Lung (tissue), 12 donors: ENCODE results near the gene KDM3A. TPM values are rescaled to one million over a fixed set of nuclear protein-coding genes. Genes with fewer than 3 reads are reported as not detected.

Experiments
- ATAC-seq: fragments of 200-7000 bp; cut with Tn5 transposase; one replicate; pipeline ENCODE4 v1.9.1; 2020; ENCODE audit warnings: moderate number of reproducible peaks; ENCODE audit not compliant: insufficient read depth, low FRiP score
- DNase-seq, 3 donors: peaks; one replicate each; pipeline ENCODE4 v3.0.0-alpha.2; 2013 to 2017
- H3K27ac ChIP-seq, 2 donors: one replicate each; pipeline ENCODE4 v1.5.1; 2013; ENCODE audit warnings: mild to moderate bottlenecking in 2 of 2, moderate library complexity in 2 of 2, control low read depth in 1 of 2, inconsistent platforms in 1 of 2, low read depth in 1 of 2, low read length in 1 of 2
- H3K27me3 ChIP-seq, 3 donors: one replicate each; pipeline ENCODE4 v1.5.1; 2013; ENCODE audit warnings: low read length in 2 of 3; ENCODE audit not compliant: control insufficient read depth in 3 of 3, insufficient read depth in 3 of 3
- H3K36me3 ChIP-seq, 4 donors: one replicate each; pipeline ENCODE4 v1.5.1; 2013; ENCODE audit warnings: low read length in 4 of 4, mild to moderate bottlenecking in 1 of 4, moderate library complexity in 1 of 4; ENCODE audit not compliant: control insufficient read depth in 4 of 4, insufficient read depth in 4 of 4
- H3K4me1 ChIP-seq, 5 donors: one replicate each; pipeline ENCODE4 v1.5.1; 2013; ENCODE audit warnings: low read length in 5 of 5, mild to moderate bottlenecking in 2 of 5, moderate library complexity in 1 of 5; ENCODE audit not compliant: control insufficient read depth in 5 of 5, insufficient read depth in 5 of 5
- H3K4me3 ChIP-seq: one replicate; pipeline ENCODE4 v1.5.1; 2013; ENCODE audit warnings: mild to moderate bottlenecking, control low read depth, moderate library complexity
- H3K9ac ChIP-seq, 2 donors: one replicate each; pipeline ENCODE4 v1.5.1; 2013; ENCODE audit warnings: low read length in 2 of 2, control low read depth in 1 of 2; ENCODE audit not compliant: insufficient read depth in 1 of 2
- H3K9me3 ChIP-seq, 4 donors: one replicate each; pipeline ENCODE4 v1.5.1; 2013; ENCODE audit warnings: low read length in 3 of 4, mild to moderate bottlenecking in 1 of 4, moderate library complexity in 1 of 4; ENCODE audit not compliant: control insufficient read depth in 4 of 4, insufficient read depth in 3 of 4
- WGBS, 2 donors: extraction: QIAGEN DNeasy Blood & Tissue Kit; methylation state at CpG; one replicate each; pipeline ENCODE4 v1.1.7; 2013; 5-methylcytosine and 5-hydroxymethylcytosine counted together
- polyA plus RNA-seq, 2 donors: library from polyadenylated mRNA; stranded (reverse); fragments of 200-250 nt; gene quantifications; one replicate each; pipeline ENCODE4 v1.2.1, GENCODE V29; 2013
- total RNA-seq, 2 donors: library from RNA; depleted of rRNA in 1 of 2; stranded (reverse); fragments of >200 nt in 1 of 2; gene quantifications; one replicate each; pipeline ENCODE4 v1.2.1, GENCODE V29; 2014 to 2021
- TF ChIP-seq, protein P1 (sequence below): IDR thresholded peaks from 2 replicates; pipeline ENCODE4 v1.5.1; 2012; ENCODE audit warnings: mild to moderate bottlenecking; ENCODE audit errors: control extremely low read depth, extremely low read depth
- donor health status: control.
- donor health status: control.
- donor health status: Bipolar disorder and iron deficiency.
- donor health status: healthy.
- donor health status: DM: yes; HTN: yes; CAD: no.

KDM3A gene
- total and polyA plus RNA-seq, 4 donors: 17.5 to 130 (median 27.9) TPM

GRCh38 chr2:86426271-86426670, 14.9 kb upstream of the KDM3A start:
- DNase-seq (no peak), ATAC-seq (no peak)
- H3K4me3 ChIP-seq: no peak overlapping the region
- H3K27ac ChIP-seq: no peak overlapping the region
- no peaks in the 10 kb centered on the region for H3K36me3 ChIP-seq
- H3K9me3 ChIP-seq: peaks cover 0 to 2% (median under 1%) of the 10 kb centered on the region in 4 donors
- TF ChIP-seq, protein P1, sequence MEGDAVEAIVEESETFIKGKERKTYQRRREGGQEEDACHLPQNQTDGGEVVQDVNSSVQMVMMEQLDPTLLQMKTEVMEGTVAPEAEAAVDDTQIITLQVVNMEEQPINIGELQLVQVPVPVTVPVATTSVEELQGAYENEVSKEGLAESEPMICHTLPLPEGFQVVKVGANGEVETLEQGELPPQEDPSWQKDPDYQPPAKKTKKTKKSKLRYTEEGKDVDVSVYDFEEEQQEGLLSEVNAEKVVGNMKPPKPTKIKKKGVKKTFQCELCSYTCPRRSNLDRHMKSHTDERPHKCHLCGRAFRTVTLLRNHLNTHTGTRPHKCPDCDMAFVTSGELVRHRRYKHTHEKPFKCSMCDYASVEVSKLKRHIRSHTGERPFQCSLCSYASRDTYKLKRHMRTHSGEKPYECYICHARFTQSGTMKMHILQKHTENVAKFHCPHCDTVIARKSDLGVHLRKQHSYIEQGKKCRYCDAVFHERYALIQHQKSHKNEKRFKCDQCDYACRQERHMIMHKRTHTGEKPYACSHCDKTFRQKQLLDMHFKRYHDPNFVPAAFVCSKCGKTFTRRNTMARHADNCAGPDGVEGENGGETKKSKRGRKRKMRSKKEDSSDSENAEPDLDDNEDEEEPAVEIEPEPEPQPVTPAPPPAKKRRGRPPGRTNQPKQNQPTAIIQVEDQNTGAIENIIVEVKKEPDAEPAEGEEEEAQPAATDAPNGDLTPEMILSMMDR: no peak
- H3K4me1 ChIP-seq: no peaks in the 10 kb centered on the region
- no peak overlapping the region for H3K9ac ChIP-seq
- peaks cover 0 to under 1% (median 0%) of the 10 kb centered on the region in 3 donors for H3K27me3 ChIP-seq
- WGBS, 2 donors: 87 to 91% methylated on average over 4 of the region's 4 CpGs

DNA sequence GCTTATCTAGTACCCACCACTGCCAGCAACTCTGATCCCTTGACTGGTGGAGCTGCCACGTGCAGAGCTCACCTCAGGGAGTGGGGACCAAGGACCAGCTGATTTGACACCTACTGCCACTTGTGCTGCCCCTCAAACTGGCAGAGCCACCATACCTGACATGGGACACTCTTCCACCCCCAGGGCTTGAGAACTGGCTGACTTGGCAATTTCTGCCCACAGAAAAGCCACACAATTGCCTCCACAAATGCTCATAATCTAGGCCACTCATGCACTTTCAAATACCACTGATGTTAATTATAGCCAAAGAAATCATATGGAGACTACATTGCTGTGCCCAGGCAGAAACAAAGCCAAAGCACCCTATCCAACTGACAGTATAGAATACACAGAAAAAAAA, 11.8 kb upstream of the KDM3A start:
- H3K9me3 ChIP-seq: peaks cover 0 to 2% (median 0%) of the 10 kb centered on the region in 4 donors
- H3K36me3 ChIP-seq: no peaks in the 10 kb centered on the region
- WGBS, 2 donors: 63 to 88% methylated on average over 1 of the region's 1 CpG
- no peak overlapping the region for H3K27ac ChIP-seq
- H3K4me3 ChIP-seq: no peak overlapping the region
- H3K27me3 ChIP-seq: peaks cover 0 to 2% (median 0%) of the 10 kb centered on the region in 3 donors
- H3K9ac ChIP-seq: no peak overlapping the region
- TF ChIP-seq, protein P1: no peak
- no peak for ATAC-seq
- no peaks in the 10 kb centered on the region for H3K4me1 ChIP-seq
- no peak for DNase-seq

DNA sequence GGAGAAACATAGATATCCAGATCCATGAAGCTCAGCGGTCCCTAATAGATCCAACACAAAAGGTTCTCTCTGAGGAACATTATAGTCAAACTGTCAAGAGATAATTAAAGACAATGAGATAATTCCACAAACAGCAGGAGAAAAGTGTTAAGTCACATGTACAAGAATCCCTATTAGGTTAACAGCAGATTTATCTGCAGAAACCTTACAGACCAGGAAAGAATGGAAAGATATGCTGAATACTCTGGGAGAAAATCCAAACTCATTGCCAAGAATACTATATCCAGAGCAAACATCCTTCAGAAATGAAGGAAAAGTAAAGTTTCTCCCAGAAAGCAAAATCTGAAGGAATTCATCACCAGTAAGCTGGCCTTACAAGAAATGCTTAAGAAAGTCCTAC, 10.8 kb upstream of the KDM3A start:
- Histone ChIP-seq H3K4me3 (no peak overlapping the region), H3K9me3 (peaks cover 0 to 2% (median 0%) of the 10 kb centered on the region in 4 donors), H3K27ac (no peak overlapping the region), H3K36me3 (no peaks in the 10 kb centered on the region), H3K27me3 (peaks cover 0 to 2% (median 0%) of the 10 kb centered on the region in 3 donors), H3K9ac (no peak overlapping the region), H3K4me1 (no peaks in the 10 kb centered on the region)
- TF ChIP-seq, protein P1: no peak
- no peak for DNase-seq
- no peak for ATAC-seq
- 89 to 99% methylated on average over 1 of the region's 1 CpG for WGBS, 2 donors

GRCh38 chr2:86433137-86433536, 8.0 kb upstream of the KDM3A start:
- peaks cover 0 to 2% (median 0%) of the 10 kb centered on the region in 3 donors for H3K27me3 ChIP-seq
- H3K9ac ChIP-seq: no peak overlapping the region
- WGBS, 2 donors: 18 to 32% methylated on average over 1 of the region's 1 CpG
- ATAC-seq: no peak
- peaks cover 0 to 2% (median 0%) of the 10 kb centered on the region in 4 donors for H3K9me3 ChIP-seq
- no peak overlapping the region for H3K27ac ChIP-seq
- no peak for DNase-seq
- no peak overlapping the region for H3K4me3 ChIP-seq
- TF ChIP-seq, protein P1: no peak
- no peaks in the 10 kb centered on the region for H3K4me1 ChIP-seq
- no peaks in the 10 kb centered on the region for H3K36me3 ChIP-seq
